ENCODE results near the gene FOXRED2. TPM values are rescaled to one million over a fixed set of nuclear protein-coding genes. Genes with fewer than 3 reads are reported as not detected.

The FOXRED2 gene
- total RNA-seq, 1 experiment from 2014 or later, result 34.4 TPM

DNA sequence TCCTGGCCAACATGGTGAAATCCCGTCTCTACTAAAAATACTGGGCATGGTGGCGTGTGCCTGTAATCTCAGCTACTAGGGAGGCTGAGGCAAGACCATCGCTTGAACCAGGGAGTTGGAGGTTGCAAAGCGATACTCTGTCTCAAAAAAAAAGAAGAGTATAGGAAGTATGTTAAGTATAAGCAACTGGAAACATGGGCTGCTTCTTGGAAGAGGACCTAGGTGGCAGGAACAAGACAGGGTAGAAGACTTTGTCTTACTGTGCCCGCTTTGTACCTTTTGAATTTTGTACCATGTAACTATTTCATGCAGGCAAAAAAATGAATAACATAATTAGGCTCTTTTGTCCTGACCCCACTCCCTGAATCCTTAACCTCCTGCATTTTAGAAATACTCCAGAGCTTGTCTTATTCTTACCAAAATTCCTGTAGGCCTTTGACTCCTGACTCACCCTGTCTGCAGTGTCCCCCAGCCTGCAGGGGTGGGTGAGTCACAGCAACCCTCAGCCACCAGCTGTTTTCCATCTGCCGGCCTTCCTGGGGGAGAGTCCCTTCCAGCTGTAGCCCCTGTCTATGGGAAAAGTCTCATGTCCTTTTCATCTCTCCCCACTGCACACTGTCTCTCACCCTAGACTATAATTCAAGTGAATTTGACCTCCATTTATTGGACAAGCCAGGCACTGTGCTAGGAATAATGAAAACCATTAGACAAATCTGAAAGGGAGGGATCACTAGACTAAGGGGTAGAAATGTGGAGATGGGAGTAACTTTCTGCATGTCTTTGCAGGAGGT is 67.2 kb downstream of the FOXRED2 start:
- H3K4me3 Mint-ChIP-seq, result no peak overlapping the region

More for the DNA sequence above, 67.2 kb downstream of the FOXRED2 start:
- Histone ChIP-seq H3K79me1 (ENCODE audit: insufficient read depth, low read depth, low read length, poor library complexity, severe bottlenecking) (no peaks in the 10 kb centered on the region), H2BK12ac (ENCODE audit: insufficient read length, low read depth, low read length) (no peak overlapping the region), H3T11ph (ENCODE audit: low read length) (no peak overlapping the region), H2BK120ac (ENCODE audit: low read depth, low read length, poor library complexity, severe bottlenecking) (no peak overlapping the region), H3K56ac (ENCODE audit: insufficient read length, low read depth, low read length) (no peak overlapping the region), H2AFZ (ENCODE audit: low read length) (no peak overlapping the region), H3K27me3 (ENCODE audit: insufficient read depth, low read length) (no peaks in the 10 kb centered on the region), H3K14ac (ENCODE audit: insufficient read depth, low read length) (no peak overlapping the region), H3K23ac (ENCODE audit: insufficient read length, low read depth, low read length) (no peak overlapping the region), H2BK5ac (ENCODE audit: insufficient read length, low read length) (no peak overlapping the region), H4K5ac (ENCODE audit: insufficient read length, low read depth, low read length) (no peak overlapping the region), H3K23me2 (ENCODE audit: insufficient read length, low read depth, low read length, poor library complexity, severe bottlenecking) (no peaks in the 10 kb centered on the region), H4K8ac (replicated peaks; ENCODE audit: insufficient read length, low read depth, low read length) (no peak overlapping the region), H4K91ac (ENCODE audit: insufficient read length, low read depth, low read length) (no peak overlapping the region), H3K27ac (ENCODE audit: insufficient read length, low read depth, low read length) (no peak overlapping the region), H3K4me1 (ENCODE audit: insufficient read depth, low read length) (no peaks in the 10 kb centered on the region; the same call in 1 of the 2 replicates), H3K4ac (ENCODE audit: low read depth, low read length) (no peak overlapping the region), H3K18ac (ENCODE audit: insufficient read length, low read depth, low read length) (no peak overlapping the region), H2BK20ac (ENCODE audit: low read depth, low read length, poor library complexity, severe bottlenecking) (no peak overlapping the region), H3K9me3 (ENCODE audit: control insufficient read depth, low read depth, low read length) (no peaks in the 10 kb centered on the region), H3K79me2 (ENCODE audit: insufficient read depth, low read length) (no peaks in the 10 kb centered on the region), H4K20me1 (ENCODE audit: control insufficient read depth, insufficient read depth, insufficient read length) (no peaks in the 10 kb centered on the region), H2AK5ac (ENCODE audit: insufficient read length, low read length) (no peak overlapping the region), H3K4me2 (ENCODE audit: insufficient read depth, insufficient read length, low read length) (no peak overlapping the region), H3K9ac (ENCODE audit: extremely low read depth, insufficient read length, low read length) (no peak overlapping the region), H2BK15ac (ENCODE audit: low read depth, low read length) (no peak overlapping the region)
- H3K9me3 Mint-ChIP-seq, result no peaks in the 10 kb centered on the region
- peak overlapping the region in 1 of 3 experiments; percentile 87; a peak in 2 of 7 replicates for H3K27ac Mint-ChIP-seq
- TF ChIP-seq, protein P1, sequence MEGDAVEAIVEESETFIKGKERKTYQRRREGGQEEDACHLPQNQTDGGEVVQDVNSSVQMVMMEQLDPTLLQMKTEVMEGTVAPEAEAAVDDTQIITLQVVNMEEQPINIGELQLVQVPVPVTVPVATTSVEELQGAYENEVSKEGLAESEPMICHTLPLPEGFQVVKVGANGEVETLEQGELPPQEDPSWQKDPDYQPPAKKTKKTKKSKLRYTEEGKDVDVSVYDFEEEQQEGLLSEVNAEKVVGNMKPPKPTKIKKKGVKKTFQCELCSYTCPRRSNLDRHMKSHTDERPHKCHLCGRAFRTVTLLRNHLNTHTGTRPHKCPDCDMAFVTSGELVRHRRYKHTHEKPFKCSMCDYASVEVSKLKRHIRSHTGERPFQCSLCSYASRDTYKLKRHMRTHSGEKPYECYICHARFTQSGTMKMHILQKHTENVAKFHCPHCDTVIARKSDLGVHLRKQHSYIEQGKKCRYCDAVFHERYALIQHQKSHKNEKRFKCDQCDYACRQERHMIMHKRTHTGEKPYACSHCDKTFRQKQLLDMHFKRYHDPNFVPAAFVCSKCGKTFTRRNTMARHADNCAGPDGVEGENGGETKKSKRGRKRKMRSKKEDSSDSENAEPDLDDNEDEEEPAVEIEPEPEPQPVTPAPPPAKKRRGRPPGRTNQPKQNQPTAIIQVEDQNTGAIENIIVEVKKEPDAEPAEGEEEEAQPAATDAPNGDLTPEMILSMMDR (conservative IDR thresholded peaks at IDR 0.05), result no peak
- no peaks in the 10 kb centered on the region for H3K36me3 Mint-ChIP-seq (ENCODE audit: insufficient read depth in 1 of 3, low read depth in 3 of 3)
- DNase-seq, result no peak
- no CpG with 5 or more reads among the region's 6 CpGs for WGBS (ENCODE audit: extremely low coverage, insufficient read length, low lambda C conversion rate)
- H3K27me3 Mint-ChIP-seq (ENCODE audit: low read depth), result no peaks in the 10 kb centered on the region; the same call in 1 of the 2 replicates
- peaks cover 31 to 32% of the 10 kb centered on the region in 2 experiments for H3K4me1 Mint-ChIP-seq

Other genes starting within 250 kb of the FOXRED2 start
- gene MYH9, start 119.1 kb downstream of the FOXRED2 start, total RNA-seq (2021), result 243 and 266 TPM in 2 replicates
- gene TXN2, start 25.4 kb downstream of the FOXRED2 start, total RNA-seq (2021), result 58.6 and 59.2 TPM in 2 replicates
- gene EIF3D, start 22.1 kb upstream of the FOXRED2 start, total RNA-seq (2021), result 189 and 198 TPM in 2 replicates
- gene CACNG2, start 196.7 kb upstream of the FOXRED2 start, total RNA-seq (2021), result not detected in 2 replicates

Data from H9 (cell line).